Neural progenitor cell (in vitro differentiated cells): ENCODE data around the gene VPS16.

Experiments
- CTCF ChIP-seq: fragments of 200-600 bp; sonication (generic); IDR thresholded peaks from 2 replicates; pipeline ENCODE4 v1.5.1; 2017; ENCODE audit warnings: antibody characterized with exemption, mild to moderate bottlenecking
- EZH2 ChIP-seq: fragments of 200-600 bp; sonication (generic); IDR thresholded peaks from 2 replicates; pipeline ENCODE4 v1.6.1; 2017; ENCODE audit warnings: antibody characterized with exemption, mild to moderate bottlenecking, moderate library complexity

DNA sequence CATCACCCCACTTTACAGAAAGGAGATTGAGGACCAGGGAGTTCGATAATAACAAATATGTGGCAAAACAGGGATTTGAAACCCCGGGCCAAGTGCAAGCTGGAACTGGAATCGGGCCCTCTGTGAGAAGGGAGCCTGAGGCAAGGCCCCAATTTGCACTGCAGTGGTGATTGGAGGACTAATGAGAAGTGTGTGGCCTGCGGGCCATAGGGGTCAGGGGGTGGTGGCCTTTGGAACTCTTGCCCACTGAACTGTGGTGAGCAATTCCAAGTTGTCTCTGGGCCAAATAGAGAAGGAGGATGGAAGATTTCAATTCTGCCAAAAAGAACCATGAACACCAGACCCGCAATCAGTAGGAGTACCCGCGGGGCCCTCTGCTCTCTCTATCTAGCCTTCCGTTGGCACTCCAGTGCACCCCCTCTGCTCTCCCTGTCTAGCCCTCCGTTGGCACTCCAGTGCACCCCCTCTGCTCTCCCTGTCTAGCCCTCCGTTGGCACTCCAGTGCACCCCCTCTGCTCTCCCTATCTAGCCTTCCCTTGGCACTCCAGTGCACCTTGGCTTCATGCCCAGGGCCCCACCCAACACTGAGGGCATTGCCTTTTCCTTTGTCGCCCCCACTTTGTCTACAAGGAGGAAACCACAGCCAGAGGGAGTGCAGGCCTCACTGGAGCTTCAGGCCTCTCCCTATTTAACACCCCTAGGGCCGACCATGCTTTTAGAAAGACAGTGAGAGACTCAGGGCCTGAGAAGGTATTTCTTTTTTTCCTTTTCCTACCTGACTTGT is 26.7 kb downstream of the VPS16 start:
- TF ChIP-seq CTCF (no peak), EZH2 (no peak)
